Activated CD4-positive, alpha-beta T cell treated with anti-CD3 and anti-CD28 coated beads, Interleukin-10, Interleukin-2, amounts not matched to agents 100 ng/mL and 50 ng/mL, durations not matched to agents 16 hours and 8 hours (primary cell): ENCODE measurements around the gene PLA2G12A.

Source experiments
- DNase-seq: peaks from one replicate; pipeline ENCODE4 v3.0.0-alpha.2; 2020

PLA2G12A gene

GRCh38 chr4:109729718-109730618, at the start of gene PLA2G12A:
Gene PLA2G12A (minus strand): TSS chr4:109730070. CDS start chr4:109729809, 261 bp downstream.
- peak; percentile 83 for DNase-seq

GRCh38 chr4:109764789-109765402, 35.0 kb upstream of the PLA2G12A start:
- no peak for DNase-seq

- no peak for DNase-seq
Measured at GRCh38 chr4:109764376-109764775, 34.5 kb upstream of the PLA2G12A start.

- DNase-seq, result peak; percentile 45
Measured at GRCh38 chr4:109760682-109761081, 30.8 kb upstream of the PLA2G12A start.

- no peak for DNase-seq
Measured at GRCh38 chr4:109755656-109756055, 25.8 kb upstream of the PLA2G12A start.

- DNase-seq, result no peak
Measured at GRCh38 chr4:109754093-109754857, 24.4 kb upstream of the PLA2G12A start.

GRCh38 chr4:109752525-109752924, 22.7 kb upstream of the PLA2G12A start:
- no peak for DNase-seq

GRCh38 chr4:109751852-109752251, 22.0 kb upstream of the PLA2G12A start:
- no peak for DNase-seq

GRCh38 chr4:109750652-109751244, 20.9 kb upstream of the PLA2G12A start:
- no peak for DNase-seq

GRCh38 chr4:109749388-109750082, 19.7 kb upstream of the PLA2G12A start:
- no peak for DNase-seq

GRCh38 chr4:109748114-109748513, 18.2 kb upstream of the PLA2G12A start:
- no peak for DNase-seq

- DNase-seq, result no peak
Measured at GRCh38 chr4:109746728-109747127, 16.9 kb upstream of the PLA2G12A start.

- DNase-seq, result no peak
Measured at GRCh38 chr4:109745830-109746229, 16.0 kb upstream of the PLA2G12A start.

- no peak for DNase-seq
Measured at GRCh38 chr4:109739547-109739946, 9.7 kb upstream of the PLA2G12A start.

GRCh38 chr4:109738104-109738872, 8.4 kb upstream of the PLA2G12A start:
- DNase-seq, result no peak

GRCh38 chr4:109735566-109736365, 5.9 kb upstream of the PLA2G12A start:
- no peak for DNase-seq

- no peak for DNase-seq
Measured at GRCh38 chr4:109733728-109734127, 3.9 kb upstream of the PLA2G12A start.

GRCh38 chr4:109730619-109731545, 1.0 kb upstream of the PLA2G12A start:
- no peak for DNase-seq

- peak; percentile 11 for DNase-seq
Measured at GRCh38 chr4:109729117-109729717, 653 bp downstream of the PLA2G12A start.
